Activated CD4-positive, alpha-beta memory T cell treated with anti-CD3 and anti-CD28 coated beads, Interleukin-2, amount 10 ng/mL, durations not matched to agents 7 days and 5 days (primary cell): ENCODE results near the gene OR6Q1. TPM values are rescaled to one million over a fixed set of nuclear protein-coding genes. Genes with fewer than 3 reads are reported as not detected.
"Not testable (repeated sequence)": the region's sequence is repeated elsewhere in the genome, so short reads cannot be mapped to it uniquely, and the experiment has no call there.

Experiments
- CTCF ChIA-PET: fragments of 350-600 bp; sonication (Branson Sonifier 250); formaldehyde crosslinking; loops from one replicate; lab custom pipeline; 2021; ENCODE audit warnings: antibody characterized with exemption, inconsistent platforms; lab: Charles Lee
- POLR2A ChIA-PET: fragments of 350-600 bp; sonication (Branson Sonifier 250); formaldehyde crosslinking; loops from one replicate; lab custom pipeline; 2021; ENCODE audit warnings: antibody characterized with exemption; lab: Charles Lee
- DNase-seq: peaks from one replicate; pipeline ENCODE4 v3.0.0-alpha.2; 2020
- H3K27ac Mint-ChIP-seq: one replicate; pipeline ENCODE4 v1.8.0; 2021; ENCODE audit warnings: mild to moderate bottlenecking, mixed read lengths
- H3K27me3 Mint-ChIP-seq: one replicate; pipeline ENCODE4 v1.8.0; 2021; ENCODE audit warnings: mixed read lengths
- H3K36me3 Mint-ChIP-seq: one replicate; pipeline ENCODE4 v1.8.0; 2021; ENCODE audit warnings: low read depth, mixed read lengths
- H3K4me1 Mint-ChIP-seq: one replicate; pipeline ENCODE4 v1.8.0; 2021; ENCODE audit warnings: mixed read lengths
- H3K4me3 Mint-ChIP-seq: one replicate; pipeline ENCODE4 v1.8.0; 2021; ENCODE audit warnings: mild to moderate bottlenecking, mixed read lengths
- H3K9me3 Mint-ChIP-seq: one replicate; pipeline ENCODE4 v1.8.0; 2021; ENCODE audit warnings: mixed read lengths
- total RNA-seq, 2 experiments: library from RNA; stranded (reverse); gene quantifications; one replicate each; pipeline ENCODE4 v1.2.3, GENCODE V29; 2021

Gene OR6Q1, protein sequence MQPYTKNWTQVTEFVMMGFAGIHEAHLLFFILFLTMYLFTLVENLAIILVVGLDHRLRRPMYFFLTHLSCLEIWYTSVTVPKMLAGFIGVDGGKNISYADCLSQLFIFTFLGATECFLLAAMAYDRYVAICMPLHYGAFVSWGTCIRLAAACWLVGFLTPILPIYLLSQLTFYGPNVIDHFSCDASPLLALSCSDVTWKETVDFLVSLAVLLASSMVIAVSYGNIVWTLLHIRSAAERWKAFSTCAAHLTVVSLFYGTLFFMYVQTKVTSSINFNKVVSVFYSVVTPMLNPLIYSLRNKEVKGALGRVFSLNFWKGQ
- not detected for total RNA-seq

- Mint-ChIP-seq H3K4me1 (no peaks in the 10 kb centered on the region), H3K36me3 (no peaks in the 10 kb centered on the region), H3K9me3 (no peaks in the 10 kb centered on the region), H3K27ac (no peak within 1 kb of the TSS), H3K4me3 (no peak within 1 kb of the TSS), H3K27me3 (no peaks in the 10 kb centered on the region)
- DNase-seq: no peak
- ChIA-PET CTCF (no interaction called here), POLR2A (no interaction called here)
Measured at GRCh38 chr11:58030653-58031052, at the start of gene OR6Q1. TSS of gene OR6Q1 (plus strand) at chr11:58030953. CDS start at chr11:58030953, 0 bp downstream.

DNA sequence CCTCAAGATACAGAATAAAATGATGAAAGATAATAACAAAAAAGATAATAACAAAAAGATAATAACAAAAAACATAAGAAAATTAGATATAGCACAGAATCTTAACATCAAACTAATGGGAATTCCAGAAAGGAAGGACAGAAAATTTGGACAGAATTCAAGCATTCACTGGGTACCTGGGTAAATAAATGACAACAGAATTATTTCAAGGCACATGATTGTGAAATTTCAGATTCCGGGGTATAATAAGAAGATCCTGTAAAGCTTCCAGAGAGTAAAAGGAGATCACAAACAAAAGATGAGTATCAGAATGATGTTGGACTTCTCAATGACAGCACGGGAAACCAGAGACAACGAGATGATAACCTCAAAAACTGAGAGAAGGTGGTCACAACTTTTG is 49.2 kb upstream of the OR6Q1 start:
- DNase-seq: no peak
- H3K36me3 Mint-ChIP-seq: no peaks in the 10 kb centered on the region
- no peaks in the 10 kb centered on the region for H3K4me1 Mint-ChIP-seq
- ChIA-PET CTCF (no interaction called here), POLR2A (no interaction called here)
- H3K4me3 Mint-ChIP-seq: no peak overlapping the region
- H3K27ac Mint-ChIP-seq: no peak overlapping the region
- H3K27me3 Mint-ChIP-seq: peaks cover 2% of the 10 kb centered on the region
- H3K9me3 Mint-ChIP-seq: no peaks in the 10 kb centered on the region

DNA sequence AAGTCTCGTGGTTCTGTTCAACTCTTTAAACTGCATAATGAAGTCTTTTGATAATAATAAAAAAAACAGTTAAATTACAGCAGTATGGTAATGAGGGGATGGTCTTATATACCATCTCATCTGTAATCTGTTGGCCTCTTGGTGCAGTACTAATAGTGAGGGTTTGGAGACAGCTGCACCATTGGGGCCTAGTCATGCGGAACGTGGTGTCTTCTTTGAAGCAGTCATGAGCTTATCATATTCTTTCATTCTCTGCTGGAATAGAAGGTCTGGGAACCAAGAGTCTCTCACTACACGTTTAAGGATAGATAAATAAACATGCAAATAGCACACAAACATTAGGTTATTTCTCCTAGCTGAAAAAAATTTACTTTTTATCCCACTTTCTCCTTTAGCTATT is 48.0 kb upstream of the OR6Q1 start:
- Mint-ChIP-seq H3K4me1 (no peaks in the 10 kb centered on the region), H3K9me3 (no peaks in the 10 kb centered on the region), H3K27me3 (peaks cover 2% of the 10 kb centered on the region), H3K27ac (no peak overlapping the region), H3K4me3 (no peak overlapping the region), H3K36me3 (no peaks in the 10 kb centered on the region)
- POLR2A ChIA-PET: no interaction called here
- CTCF ChIA-PET: no interaction called here
- DNase-seq: no peak

- CTCF ChIA-PET: no interaction called here
- Mint-ChIP-seq H3K4me3 (no peak overlapping the region), H3K4me1 (no peaks in the 10 kb centered on the region), H3K9me3 (no peaks in the 10 kb centered on the region), H3K36me3 (no peaks in the 10 kb centered on the region), H3K27me3 (peaks cover 2% of the 10 kb centered on the region), H3K27ac (no peak overlapping the region)
- no peak for DNase-seq
- POLR2A ChIA-PET: no interaction called here
Measured at GRCh38 chr11:57983191-57983590, 47.6 kb upstream of the OR6Q1 start.

DNA sequence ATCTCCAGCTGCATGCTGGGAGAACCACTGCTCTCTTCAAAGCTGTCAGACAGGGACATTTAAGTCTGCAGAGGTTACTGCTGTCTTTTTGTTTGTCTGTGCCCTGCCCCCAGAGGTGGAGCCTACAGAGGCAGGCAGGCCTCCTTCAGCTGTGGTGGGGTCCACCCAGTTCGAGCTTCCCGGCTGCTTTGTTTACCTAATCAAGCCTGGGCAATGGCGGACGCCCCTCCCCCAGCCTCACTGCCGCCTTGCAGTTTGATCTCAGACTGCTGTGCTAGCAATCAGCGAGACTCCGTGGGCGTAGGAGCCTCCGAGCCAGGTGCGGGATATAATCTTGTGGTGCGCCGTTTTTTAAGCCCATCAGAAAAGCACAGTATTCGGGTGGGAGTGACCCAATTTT is 31.2 kb upstream of the OR6Q1 start:
- CTCF ChIA-PET, DNase-seq, H3K4me1 Mint-ChIP-seq, H3K27me3 Mint-ChIP-seq, H3K27ac Mint-ChIP-seq, POLR2A ChIA-PET, H3K9me3 Mint-ChIP-seq, H3K36me3 Mint-ChIP-seq, H3K4me3 Mint-ChIP-seq: not testable (repeated sequence)

- DNase-seq, CTCF ChIA-PET, POLR2A ChIA-PET, H3K9me3 Mint-ChIP-seq, H3K27me3 Mint-ChIP-seq, H3K4me3 Mint-ChIP-seq, H3K36me3 Mint-ChIP-seq, H3K4me1 Mint-ChIP-seq, H3K27ac Mint-ChIP-seq: not testable (repeated sequence)
Measured at GRCh38 chr11:58000021-58000420, 30.7 kb upstream of the OR6Q1 start.

DNA sequence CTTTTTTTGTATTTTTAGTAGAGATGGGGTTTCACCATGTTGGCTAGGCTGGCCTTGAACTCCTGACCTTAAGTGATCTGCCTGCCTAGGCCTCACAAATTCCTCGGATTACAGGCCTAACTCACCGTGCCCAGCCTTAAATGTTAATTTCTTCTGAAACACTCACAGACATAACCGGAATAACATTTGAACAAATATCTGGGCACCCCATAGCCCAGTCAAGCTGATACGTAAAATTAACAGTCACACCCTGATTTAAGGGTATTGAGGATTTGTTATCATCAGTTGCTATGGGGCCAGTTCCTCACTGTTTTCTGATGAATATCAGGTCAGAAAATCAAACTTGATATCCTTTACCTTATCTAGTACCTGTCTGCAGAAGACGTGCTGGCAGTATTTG is 30.1 kb upstream of the OR6Q1 start:
- Mint-ChIP-seq H3K4me3 (no peak overlapping the region), H3K27ac (no peak overlapping the region), H3K4me1 (no peaks in the 10 kb centered on the region), H3K27me3 (peaks cover 4% of the 10 kb centered on the region), H3K9me3 (no peaks in the 10 kb centered on the region), H3K36me3 (no peaks in the 10 kb centered on the region)
- no peak for DNase-seq
- ChIA-PET POLR2A (no interaction called here), CTCF (no interaction called here)

GRCh38 chr11:58003036-58003435 is 27.7 kb upstream of the OR6Q1 start:
- Mint-ChIP-seq H3K4me1 (no peaks in the 10 kb centered on the region), H3K27ac (no peak overlapping the region), H3K27me3 (peaks cover 4% of the 10 kb centered on the region), H3K9me3 (no peaks in the 10 kb centered on the region), H3K4me3 (no peak overlapping the region), H3K36me3 (no peaks in the 10 kb centered on the region)
- DNase-seq: no peak
- CTCF ChIA-PET: no interaction called here
- POLR2A ChIA-PET: no interaction called here

GRCh38 chr11:58003591-58003990 is 27.2 kb upstream of the OR6Q1 start:
- CTCF ChIA-PET: interaction anchor here (0.6 kb wide), 1 partner anchor 140 kb away, joined by 3 read pairs; no protein-coding TSS in a partner anchor
- POLR2A ChIA-PET: no interaction called here
- no peaks in the 10 kb centered on the region for H3K4me1 Mint-ChIP-seq
- peaks cover 4% of the 10 kb centered on the region for H3K27me3 Mint-ChIP-seq
- no peak overlapping the region for H3K27ac Mint-ChIP-seq
- no peak for DNase-seq
- no peaks in the 10 kb centered on the region for H3K36me3 Mint-ChIP-seq
- no peaks in the 10 kb centered on the region for H3K9me3 Mint-ChIP-seq
- no peak overlapping the region for H3K4me3 Mint-ChIP-seq

DNA sequence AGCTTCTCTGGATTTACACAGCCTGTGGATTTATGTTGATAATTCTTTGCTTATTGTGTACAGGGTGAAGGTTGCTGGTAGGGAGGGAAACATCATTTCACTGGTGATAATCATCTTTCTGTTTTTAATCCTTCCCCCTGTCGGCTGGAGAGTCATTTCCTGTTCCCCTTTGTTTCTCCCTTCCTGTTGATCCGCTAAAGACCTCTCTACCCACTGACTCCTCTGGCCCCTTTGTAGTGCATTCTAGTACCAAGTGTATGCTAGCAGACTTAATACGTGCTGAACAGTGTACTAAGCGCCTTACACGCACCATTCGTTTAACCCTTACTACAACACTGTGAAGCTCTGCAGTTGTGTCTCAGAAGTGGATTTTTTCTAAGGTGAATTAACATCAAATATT is 26.1 kb upstream of the OR6Q1 start:
- POLR2A ChIA-PET: no interaction called here
- H3K4me3 Mint-ChIP-seq: no peak overlapping the region
- H3K27me3 Mint-ChIP-seq: peaks cover 4% of the 10 kb centered on the region

GRCh38 chr11:58006940-58007339 is 23.8 kb upstream of the OR6Q1 start:
- Mint-ChIP-seq H3K27me3 (peaks cover 4% of the 10 kb centered on the region), H3K36me3 (no peaks in the 10 kb centered on the region), H3K9me3 (no peaks in the 10 kb centered on the region), H3K27ac (no peak overlapping the region), H3K4me3 (no peak overlapping the region), H3K4me1 (no peaks in the 10 kb centered on the region)
- no peak for DNase-seq
- POLR2A ChIA-PET: no interaction called here
- CTCF ChIA-PET: no interaction called here

More for the DNA sequence above, 26.1 kb upstream of the OR6Q1 start:
- no peak overlapping the region for H3K27ac Mint-ChIP-seq
- H3K36me3 Mint-ChIP-seq: no peaks in the 10 kb centered on the region
- CTCF ChIA-PET: no interaction called here
- DNase-seq: no peak
- no peaks in the 10 kb centered on the region for H3K4me1 Mint-ChIP-seq
- H3K9me3 Mint-ChIP-seq: no peaks in the 10 kb centered on the region

DNA sequence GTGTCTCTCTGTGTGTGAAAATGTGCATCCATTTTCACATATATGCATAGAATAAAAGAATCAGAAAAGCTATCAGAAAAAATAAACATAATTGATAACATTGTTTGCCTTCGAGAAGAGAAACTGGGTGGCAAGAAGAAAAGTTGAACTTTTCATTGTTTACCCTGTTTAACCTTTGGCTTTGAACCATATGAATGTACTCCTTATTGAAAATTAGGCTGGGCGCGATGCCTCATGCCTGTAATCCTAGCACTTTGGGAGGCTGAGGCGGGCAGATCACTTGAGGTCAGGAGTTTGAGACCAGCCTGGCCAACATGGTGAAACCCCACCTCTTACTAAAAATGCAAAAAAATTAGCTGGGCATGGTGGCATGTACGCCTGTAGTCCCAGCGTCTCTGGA is 19.0 kb upstream of the OR6Q1 start:
- ChIA-PET POLR2A (no interaction called here), CTCF (no interaction called here)
- no peaks in the 10 kb centered on the region for H3K9me3 Mint-ChIP-seq
- no peaks in the 10 kb centered on the region for H3K4me1 Mint-ChIP-seq
- no peak for DNase-seq
- no peaks in the 10 kb centered on the region for H3K36me3 Mint-ChIP-seq
- no peak overlapping the region for H3K4me3 Mint-ChIP-seq
- H3K27me3 Mint-ChIP-seq: no peaks in the 10 kb centered on the region
- no peak overlapping the region for H3K27ac Mint-ChIP-seq

GRCh38 chr11:58023435-58023931 is 7.3 kb upstream of the OR6Q1 start, which contains the start of gene OR9Q1:
TSS of gene OR9Q1 (plus strand) at chr11:58023881. CDS start at chr11:58179445, 155,564 bp downstream.
- no peak for DNase-seq
- Mint-ChIP-seq H3K9me3 (no peaks in the 10 kb centered on the region), H3K27ac (no peak within 1 kb of the TSS), H3K36me3 (no peaks in the 10 kb centered on the region), H3K4me3 (no peak within 1 kb of the TSS), H3K27me3 (no peaks in the 10 kb centered on the region), H3K4me1 (no peaks in the 10 kb centered on the region)
- ChIA-PET POLR2A (no interaction called here), CTCF (no interaction called here)

- no peaks in the 10 kb centered on the region for H3K9me3 Mint-ChIP-seq
- no peaks in the 10 kb centered on the region for H3K27me3 Mint-ChIP-seq
- no peaks in the 10 kb centered on the region for H3K36me3 Mint-ChIP-seq
- DNase-seq: no peak
- no peak overlapping the region for H3K4me3 Mint-ChIP-seq
- H3K4me1 Mint-ChIP-seq: no peaks in the 10 kb centered on the region
- H3K27ac Mint-ChIP-seq: no peak overlapping the region
- ChIA-PET POLR2A (no interaction called here), CTCF (no interaction called here)
Measured at GRCh38 chr11:58024601-58025091, 6.1 kb upstream of the OR6Q1 start.
